ENCODE data around the gene CFAP97D2. TPM values are rescaled to one million over a fixed set of nuclear protein-coding genes. Genes with fewer than 3 reads are reported as not detected.
"Not testable (repeated sequence)": the region's sequence is repeated elsewhere in the genome, so short reads cannot be mapped to it uniquely, and the experiment has no call there.

Gene CFAP97D2
- total RNA-seq, 1 experiment from 2014 or later = not detected

DNA sequence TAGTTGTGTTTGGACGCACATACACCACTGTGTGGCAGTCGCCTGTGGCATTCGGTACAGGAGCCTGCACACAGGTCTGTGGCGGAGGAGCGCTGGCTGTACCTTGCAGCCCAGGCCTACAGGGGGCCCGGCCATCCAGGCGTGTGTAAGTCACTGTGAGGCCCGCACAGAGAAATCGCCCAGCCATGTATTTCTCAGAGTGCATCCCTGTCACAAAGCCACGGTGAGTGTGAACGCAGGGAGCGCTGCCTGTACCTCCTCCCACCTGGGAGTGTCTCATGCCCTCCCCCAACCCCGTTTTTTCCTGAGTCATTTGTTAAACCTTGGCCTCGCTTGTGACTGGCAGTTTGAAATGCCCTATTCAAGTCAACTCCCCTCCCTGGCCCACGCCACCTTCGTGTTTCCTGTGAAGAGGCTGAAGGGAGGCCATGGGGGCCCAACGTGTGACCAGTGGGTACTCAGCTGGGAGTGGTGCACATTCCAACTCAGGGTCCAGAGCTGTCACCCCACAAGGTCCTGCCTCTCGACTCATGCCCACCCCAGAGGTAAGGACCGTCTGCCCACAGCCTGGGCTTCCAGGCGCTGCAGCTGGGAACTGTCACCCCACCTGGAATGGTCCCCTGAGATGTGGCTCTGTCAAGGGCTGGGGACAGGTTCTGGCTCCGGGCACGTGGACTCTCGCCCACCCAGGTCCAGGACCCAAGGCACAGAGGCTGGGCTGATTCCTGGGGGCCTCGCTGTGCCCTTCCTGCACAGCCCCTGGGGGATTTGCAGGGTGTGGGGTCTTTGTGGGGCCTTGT, 35.1 kb upstream of the CFAP97D2 start:
- DNase-seq (ENCODE audit: low read depth) = no peak

DNA sequence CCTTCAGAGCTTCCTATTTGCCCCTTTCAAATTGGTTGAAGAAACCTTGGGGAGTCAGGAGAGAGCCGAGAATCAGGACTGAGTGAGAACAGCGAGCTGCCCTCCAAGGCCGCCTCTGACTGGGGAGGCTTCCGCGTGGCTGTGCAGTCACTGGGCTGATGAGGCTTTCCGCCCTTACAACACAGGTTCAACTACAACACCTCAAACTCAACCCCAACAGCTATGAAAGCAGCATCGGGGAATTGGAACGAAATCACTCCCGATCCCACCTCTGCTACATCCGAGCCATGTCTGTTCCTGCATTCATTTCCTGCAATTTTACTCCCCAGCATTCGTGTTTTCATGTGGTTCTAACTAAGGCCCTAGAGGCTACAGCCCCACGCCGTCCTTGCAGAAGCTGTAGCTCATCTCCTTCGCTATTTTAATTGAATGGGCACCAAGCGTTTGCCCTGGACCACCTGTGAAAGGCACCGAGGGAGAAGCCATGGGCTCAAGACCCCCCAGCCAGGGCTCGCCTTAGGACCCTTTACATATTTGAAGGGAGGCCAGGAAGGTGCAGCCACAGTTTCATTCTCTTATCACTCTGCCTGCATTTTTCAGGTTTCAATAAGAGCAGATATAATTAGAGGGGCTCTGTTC, 34.3 kb upstream of the CFAP97D2 start:
- no peak for DNase-seq (ENCODE audit: low read depth)

DNA sequence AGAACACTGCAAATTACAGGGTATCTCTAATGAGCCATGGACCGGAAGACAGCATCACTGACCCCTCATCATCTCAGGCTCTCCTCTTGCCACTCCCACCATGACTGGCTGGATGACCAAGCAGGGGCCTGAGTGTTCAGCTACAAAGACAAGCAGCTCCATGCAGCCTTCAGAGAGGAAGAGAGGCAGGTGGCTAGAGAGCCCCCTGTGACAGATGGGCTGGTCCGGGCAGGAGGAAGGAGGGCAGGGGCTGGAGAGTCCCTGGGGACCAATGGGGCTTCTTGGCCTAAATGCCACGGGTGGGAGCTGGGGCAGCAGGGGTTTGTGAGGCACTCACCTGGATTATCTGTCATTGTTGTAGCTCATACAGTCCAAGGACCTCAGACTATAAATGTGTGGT, 33.8 kb upstream of the CFAP97D2 start:
- no peak for DNase-seq (ENCODE audit: low read depth)

DNA sequence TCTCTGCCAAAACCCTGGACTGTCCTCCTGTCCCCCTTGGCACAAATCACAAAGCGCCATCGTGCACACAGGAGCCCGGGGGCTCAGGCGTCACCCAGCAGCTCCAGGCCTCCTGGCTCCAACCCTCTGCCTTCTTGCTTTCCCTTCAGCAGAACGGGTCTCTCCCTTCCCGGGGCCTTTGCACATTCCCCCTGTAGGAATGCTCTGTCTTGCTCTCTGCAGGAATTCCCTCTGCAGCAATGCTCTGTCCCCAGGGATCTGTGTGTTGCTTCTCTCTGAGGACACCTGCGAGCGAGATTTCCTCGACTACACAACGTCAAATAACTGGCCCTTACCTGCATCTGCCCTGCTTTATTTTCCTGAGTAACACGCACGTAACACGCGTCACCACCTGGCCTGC, 33.3 kb upstream of the CFAP97D2 start:
- DNase-seq (ENCODE audit: low read depth) = no peak

DNA sequence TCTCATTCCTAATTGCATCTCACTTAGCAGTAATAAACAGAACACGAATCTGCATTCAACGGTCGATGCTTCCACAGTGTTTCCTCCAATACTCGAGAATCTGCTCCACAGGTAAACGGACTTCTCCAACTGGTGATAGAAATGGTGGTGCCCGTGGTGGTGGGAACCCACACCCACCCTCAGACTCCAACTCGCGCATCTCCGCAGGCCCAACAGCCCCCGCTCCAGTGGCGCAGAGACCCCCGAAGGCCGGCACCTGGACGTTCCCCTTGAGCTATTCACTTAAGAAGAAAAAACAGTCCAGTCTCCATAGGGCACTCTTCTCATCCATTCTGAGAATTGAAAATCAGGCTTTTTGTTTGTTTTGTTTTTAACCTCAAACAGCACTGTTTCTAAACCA, 32.9 kb upstream of the CFAP97D2 start:
- DNase-seq (ENCODE audit: low read depth) = no peak

DNA sequence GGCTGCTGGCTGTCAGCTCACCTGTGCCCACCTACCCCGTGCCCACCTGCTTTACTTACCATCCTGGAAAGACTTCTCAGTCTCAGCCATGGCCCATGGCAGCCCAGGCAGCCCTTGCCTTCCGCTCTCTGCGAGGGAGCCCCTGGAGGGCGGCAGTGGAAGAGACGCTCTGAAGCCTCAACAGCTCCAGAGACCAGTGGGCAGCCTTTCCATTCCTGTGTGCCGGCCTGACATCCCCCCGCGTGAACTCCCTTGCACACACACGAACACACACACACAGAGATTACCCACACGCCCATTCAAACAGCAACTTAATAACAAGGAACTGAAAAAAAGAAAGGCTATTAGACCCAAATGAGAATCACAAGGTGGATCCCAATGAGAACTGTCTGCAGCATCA, 32.4 kb upstream of the CFAP97D2 start:
- DNase-seq (ENCODE audit: low read depth) = no peak

DNA sequence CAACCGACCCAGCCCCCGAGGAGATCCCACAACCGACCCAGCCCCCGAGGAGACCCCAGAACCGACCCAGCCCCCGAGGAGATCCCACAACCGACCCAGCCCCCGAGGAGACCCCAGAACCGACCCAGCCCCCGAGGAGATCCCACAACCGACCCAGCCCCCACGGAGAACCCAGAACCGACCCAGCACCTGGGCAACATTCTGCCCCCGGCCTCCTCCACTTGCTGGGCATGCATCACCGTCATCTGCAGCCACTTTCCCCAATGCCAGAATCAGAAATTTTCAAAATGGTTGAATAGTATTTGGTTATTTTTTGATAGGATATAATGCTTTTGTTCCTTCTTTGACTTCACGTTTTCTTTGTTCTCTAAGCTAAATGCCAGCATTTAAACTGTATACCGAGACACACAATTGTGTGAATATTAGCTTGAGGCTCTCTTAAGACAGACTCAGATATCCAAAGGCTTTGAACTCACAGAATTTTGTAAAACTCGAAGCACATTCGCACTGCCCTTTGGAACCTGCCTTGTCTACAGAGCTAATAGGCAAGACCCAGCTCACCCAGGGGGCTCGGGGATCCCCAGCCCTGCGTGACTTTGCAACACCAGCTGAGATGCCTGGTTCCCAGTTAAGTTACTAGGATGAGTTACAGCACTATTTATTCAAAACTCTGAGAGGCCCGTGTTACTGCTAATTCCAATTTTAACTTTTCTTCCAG, 31.1 kb upstream of the CFAP97D2 start:
- DNase-seq (ENCODE audit: low read depth) = no peak

DNA sequence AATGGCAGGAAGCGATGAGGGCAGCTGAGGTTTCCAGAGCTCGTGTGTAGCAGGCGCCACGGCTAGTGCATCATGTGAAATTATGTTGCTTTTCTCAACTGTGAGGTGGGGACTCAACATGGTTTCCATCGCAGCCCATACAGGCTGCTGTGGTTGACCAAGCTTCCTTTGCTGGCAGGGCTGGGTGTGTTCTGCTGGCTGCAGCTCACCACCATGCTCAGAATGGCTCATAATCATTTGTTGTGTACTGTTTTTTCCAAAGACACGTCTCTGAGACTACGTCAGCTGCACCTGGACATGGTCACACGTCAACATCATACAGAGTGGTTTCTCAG, 30.6 kb upstream of the CFAP97D2 start:
- no peak for DNase-seq (ENCODE audit: low read depth)

DNA sequence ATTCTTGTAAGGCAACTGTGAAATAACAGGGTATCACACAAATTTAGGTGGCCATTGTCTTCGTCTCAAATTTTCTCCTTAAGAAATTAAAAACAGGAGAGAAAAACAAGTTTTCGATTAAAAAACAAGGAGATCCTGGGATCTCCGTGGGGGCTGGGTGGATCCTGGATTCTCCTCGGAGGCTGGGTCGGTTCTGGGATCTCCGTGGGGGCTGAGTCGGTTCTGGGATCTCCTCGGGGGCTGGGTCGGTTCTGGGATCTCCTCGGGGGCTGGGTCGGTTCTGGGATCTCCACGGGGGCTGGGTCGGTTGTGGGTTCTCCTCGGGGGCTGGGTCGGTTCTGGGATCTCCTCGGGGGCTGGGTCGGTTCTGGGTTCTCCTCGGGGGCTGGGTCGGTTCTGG, 30.2 kb upstream of the CFAP97D2 start:
- DNase-seq (ENCODE audit: low read depth) = not testable (repeated sequence)

DNA sequence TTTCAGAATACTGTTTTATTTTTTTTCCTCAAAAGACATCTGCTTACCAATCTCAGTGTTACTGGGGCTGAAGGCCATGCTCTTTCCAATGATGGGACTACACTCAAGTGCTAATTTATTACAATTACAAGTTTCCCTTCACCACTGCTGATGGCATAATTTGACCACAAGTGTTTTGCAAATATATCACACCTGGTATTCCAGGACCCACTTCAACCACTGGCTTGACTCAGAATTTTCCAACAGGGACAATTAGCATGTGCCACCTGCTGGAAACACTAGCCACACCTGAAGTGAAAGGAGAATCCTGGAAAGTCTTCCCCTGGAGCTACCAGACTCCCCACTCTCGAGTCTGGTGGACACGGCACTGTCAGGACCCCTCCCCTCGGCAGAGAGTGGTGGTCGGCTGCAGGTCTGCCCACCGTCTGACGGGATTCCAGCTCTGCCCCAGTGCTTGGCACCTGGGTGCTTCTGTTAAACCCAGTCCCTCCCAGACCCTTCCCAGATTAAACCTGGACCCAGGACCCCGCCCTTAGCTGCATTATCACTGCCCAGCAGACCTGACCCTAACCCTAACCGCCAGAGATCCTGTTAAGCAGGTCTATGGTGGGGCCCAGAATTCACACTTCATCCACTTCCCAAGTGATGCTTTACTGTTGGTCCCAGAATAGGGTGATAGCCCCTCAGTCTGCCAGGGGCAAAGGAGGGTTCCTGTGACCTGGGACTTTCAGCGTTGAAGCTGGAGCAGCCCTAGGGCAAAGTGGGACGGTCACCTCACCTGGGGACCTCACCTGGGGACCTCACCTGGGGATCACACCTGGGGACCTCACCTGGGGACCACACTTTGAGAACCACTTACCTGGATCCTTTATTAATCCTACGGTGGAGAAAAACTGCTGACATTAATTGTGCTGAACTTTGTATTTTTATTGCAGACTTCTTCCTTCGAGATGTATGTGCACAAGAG, 29.0 kb upstream of the CFAP97D2 start:
- DNase-seq (ENCODE audit: low read depth) = no peak

DNA sequence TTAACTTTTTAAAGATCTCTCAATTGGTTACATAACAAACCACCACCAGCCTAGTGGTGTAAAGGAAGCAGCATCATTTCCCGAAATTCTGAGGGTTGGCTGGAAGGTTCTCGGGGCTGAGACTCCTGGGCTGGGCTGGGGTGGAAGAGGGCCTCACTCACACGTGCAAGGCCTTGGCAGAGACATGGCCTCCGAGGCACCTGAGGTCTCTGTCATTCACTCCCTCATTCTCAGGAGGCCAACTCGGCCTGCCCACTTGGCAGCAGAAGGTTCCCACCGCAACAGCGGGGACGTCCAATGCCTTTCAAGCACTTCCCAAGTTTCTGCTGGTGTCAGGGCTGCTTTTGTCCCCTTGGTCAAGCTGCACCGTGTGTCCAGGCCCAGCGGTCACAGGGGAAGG, 28.0 kb upstream of the CFAP97D2 start:
- DNase-seq (ENCODE audit: low read depth) = no peak

DNA sequence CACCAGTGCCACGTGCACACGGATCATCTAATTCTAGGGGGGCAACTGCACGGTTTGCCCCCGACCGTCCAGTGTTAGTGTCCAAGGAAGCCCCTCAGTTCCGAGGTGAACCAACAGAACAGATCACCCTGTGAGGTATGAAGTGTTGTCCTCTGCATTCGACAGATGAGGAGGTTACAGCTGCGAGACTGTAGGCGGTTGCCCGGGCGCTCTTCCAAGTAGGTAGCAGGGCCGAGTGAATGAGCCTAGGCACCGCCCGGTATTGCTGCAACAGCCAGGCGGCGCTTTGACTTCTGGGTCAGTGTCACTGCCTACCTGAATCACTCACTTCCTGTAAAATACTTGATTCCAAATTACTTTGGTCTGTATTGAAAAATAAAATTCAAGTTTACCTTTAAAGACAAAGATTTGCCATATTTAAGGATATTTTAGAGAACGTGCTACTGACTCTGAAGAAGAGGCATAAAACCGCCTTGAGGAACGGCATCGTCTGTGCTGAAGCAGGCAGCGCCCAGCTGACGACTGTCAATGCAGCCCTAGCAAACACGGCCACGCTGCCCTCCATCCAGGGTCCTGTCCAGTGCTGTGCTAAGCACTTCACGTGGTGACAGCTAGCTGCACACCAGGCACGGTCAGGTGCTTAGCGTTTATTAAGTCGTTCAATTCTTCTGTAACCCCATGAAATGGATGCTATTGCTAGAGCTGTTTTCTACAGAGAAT, 27.3 kb upstream of the CFAP97D2 start:
- DNase-seq (ENCODE audit: low read depth) = no peak

DNA sequence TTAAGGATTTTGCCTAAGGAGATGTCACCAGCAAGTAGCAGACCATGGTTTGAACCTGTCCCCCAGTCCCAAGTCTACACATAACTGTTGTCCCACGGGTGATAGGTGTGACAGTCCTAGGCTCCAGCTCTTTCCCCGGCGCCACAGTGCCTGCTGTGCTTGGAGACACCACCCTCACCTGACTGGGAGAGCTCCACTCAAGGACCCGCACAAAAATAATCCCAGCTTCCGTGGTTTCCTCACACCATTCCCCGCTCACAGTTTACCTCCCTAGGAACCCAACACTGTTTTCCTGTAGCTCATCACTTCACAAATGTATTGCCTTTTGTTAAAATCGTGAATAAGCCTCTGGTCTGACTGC, 26.8 kb upstream of the CFAP97D2 start:
- no peak for DNase-seq (ENCODE audit: low read depth)

DNA sequence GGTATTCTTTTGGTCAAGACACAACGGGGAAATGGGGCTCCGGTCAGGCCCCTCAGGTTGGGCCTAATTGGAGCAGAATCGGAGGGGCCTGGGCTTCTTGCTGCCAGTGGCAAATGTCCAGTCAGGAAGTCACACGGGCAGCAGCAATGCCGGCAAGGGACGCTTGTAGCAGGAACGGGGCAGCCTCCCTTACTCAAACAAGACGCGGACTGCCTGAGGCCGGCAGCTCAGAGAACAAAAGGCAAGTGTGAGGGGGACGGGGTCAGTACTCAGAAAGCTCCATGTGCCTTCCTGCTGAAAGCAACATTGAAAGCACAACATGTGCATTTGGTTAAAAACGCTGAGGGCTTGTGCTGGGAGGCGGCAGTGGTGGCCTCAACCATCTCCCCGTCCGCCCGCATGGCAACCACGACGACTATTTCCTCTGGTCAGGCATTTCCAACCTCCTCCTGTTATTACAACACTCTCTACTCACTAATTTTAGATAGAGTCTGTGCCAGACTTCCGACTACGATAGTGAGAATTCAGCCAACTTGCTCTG, 26.2 kb upstream of the CFAP97D2 start:
- DNase-seq (ENCODE audit: low read depth) = peak; percentile 62

DNA sequence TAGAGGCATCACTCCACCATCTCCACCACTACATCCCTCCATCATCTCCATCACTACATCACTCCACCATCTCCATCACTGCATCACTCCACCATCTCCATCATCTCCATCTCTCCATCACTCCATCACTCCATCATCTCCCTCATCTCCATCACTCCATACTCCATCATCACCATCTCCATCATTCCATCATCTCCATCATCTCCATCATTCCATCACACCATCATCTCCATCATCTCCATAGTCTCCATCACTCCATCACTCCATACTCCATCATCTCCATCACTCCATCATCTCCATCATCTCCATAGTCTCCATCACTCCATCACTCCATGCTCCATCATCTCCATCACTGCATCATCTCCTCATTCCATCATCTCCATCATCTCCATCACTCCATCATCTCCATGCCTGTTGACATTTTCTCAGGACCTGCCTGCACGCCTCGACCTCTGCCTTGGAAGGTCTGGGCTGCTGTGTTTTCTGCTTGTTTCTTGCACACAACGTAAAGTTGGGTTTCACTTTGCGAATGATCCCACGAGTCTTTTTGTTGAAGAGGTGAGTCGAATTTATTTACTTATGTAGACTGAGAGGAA, 25.5 kb upstream of the CFAP97D2 start:
- no peak for DNase-seq (ENCODE audit: low read depth)

DNA sequence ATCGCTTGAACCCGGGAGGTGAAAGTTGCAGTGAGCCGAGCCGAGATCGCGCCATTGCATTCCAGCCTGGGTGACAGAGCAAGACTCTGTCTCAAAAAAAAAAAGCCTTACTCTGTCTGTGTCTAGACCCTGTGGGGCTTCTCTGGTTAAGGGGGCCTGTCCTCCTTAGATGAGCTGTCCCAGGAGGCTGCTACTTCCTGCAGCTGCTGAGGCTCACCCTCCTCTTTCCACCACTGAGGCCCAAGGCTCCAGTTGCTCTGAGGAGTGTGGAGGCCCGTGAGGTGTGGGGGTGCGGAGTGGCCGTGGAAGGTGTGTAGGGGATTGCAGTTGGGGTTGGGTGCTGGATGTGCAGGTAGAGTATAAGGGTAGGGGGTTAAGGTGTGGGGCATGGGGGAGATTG, 24.6 kb upstream of the CFAP97D2 start:
- no peak for DNase-seq (ENCODE audit: low read depth)

DNA sequence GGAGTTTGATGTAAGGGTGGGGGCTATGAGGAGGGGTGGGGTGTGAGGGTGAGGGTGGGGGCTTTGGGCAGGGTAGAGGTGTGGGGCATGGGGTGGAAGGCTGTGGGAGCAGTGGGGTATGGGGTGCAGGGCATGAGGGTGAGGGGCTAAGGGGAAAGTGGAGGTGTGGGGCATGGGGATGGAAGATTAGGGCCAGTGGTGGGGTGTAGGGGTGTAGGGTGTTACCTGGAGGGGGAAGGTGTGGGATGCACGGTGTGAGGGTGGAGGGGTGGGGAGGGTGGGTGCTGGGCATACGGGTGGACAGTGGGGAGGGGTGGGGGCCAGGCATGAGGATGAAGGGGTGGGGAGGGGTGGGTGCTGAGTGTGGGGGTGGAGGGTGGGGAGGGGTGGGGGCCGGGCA, 23.7 kb upstream of the CFAP97D2 start:
- DNase-seq (ENCODE audit: low read depth) = no peak

DNA sequence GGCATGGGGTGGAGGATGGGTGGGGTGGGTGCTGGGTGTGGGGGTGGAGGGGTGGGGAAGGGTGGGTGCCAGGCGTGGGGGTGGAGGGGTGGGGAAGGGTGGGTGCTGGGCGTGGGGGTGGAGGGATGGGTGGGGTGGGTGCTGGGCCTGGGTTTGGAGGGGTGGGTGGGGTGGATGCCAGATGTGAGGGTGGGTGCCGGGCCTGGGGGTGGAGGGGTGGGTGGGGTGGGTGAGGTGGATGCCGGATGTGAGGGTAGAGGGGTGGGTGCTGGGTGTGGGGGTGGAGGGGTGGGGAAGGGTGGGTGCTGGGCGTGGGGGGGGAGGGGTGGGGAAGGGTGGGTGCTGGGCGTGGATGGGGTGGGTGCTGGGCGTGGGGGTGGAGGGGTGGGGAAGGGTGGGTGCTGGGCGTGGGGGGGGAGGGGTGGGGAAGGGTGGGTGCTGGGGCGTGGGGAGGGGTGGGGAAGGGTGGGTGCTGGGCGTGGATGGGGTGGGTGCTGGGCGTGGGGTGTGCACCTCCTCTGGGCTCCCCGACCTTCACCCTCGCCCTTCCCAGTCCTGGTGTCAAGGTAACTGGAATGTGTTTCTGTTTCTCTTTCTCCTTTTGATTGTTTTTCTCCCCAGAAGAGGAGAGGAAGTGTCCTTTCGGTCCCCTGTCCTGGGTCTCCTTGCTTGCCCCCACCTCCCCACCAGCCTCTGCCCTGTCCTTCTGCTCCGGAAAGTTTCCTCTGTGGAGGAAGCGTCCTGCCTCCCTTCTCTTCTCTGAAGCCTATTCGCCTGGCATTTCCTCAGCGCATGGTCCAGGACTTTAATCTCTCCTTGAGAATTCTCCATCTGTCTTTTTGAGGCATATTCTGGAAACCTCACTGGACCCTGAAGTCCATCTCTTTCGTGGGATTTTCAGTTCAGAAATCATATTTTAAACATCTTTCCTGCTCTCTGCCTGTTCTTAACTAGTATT, 22.9 kb upstream of the CFAP97D2 start:
- DNase-seq (ENCODE audit: low read depth) = no peak

DNA sequence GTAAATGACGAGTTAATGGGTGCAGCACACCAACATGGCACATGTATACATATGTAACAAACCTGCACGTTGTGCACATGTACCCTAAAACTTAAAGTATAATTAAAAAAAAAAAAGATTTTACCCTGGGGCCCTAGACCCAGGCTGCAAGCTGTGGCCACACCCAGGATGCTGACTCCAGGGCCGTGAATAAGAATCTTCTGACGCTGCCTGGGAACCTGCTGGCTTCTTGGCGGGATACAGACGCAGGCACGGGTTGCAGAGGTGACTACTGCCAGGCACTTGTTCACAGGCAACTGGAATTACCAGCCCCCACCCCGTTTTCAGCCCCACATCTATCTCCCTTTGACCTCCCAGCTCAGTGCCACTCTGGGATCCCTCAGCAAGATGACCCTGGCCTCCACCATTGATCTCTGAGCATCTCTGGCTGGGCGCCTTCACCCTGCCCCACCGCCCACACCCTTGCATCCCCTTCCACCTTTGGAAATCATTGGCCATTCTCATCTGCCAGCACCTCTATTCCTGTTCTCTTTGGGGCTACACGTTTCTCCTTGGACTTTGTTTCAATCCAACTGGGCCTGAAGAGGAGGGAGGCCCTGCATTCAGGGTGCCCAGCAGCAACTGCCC, 21.1 kb upstream of the CFAP97D2 start:
- no peak for DNase-seq (ENCODE audit: low read depth)
